Ramos (cell line): Measurements from ENCODE around the gene PNLIPRP2.

Experiments
- in situ Hi-C: fragments of 300-500 bp; cut with MboI; formaldehyde crosslinking; loops from one replicate; pipeline ENCODE4 v1.14.3; 2022; ENCODE audit warnings: low sequenced_read_pairs; ENCODE audit not compliant: unreplicated experiment

PNLIPRP2 gene

DNA sequence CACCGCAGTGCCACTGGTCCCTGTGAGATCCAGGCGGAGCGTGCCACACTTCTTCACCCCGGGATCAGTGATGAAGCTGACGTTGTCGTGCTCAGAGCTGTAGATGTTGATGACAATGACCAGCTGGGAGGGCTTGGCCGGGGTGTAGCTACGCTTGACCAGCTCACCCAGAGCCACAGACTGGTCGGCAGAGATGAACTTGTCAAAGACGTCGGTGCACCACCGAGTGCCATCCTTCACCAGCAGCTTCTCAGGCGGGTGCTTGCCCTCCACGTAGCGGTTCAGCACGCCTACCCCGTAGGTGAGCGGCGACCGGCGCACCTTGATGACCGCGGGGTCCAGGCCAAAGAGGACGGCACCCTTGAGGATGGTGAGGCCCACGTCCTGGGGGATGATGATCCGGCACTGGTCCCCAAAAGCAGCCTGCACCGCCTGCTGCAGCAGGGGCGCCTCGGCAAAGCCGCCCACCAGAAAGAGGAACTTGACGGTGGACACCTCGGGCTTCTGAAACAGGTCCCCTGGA is 54.2 kb downstream of the PNLIPRP2 start:
- in situ Hi-C loops: loop anchor here (25.0 kb wide), 1 partner anchor 487 kb away; no protein-coding TSS in a partner anchor

DNA sequence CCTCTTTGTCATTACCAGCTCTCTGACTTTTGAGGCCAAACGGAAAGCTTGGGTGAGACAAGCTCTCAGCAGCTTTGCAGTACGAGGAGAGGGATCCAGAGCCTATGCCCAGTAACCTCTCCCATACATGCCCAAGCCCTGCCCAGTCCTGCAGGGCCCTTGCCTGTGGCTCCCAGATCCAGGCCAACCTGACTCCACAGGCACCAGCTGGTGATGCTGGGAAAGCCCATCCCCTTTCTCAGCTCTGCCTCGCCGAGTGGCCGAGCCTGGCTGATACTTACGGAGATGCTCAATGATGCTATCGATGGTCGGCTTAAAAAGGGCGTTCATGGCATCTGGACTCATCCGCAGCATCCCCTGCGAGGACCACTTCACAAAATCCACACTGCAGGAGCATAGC is 55.4 kb downstream of the PNLIPRP2 start:
- in situ Hi-C loops: loop anchor here (25.0 kb wide), 1 partner anchor 486 kb away; no protein-coding TSS in a partner anchor

DNA sequence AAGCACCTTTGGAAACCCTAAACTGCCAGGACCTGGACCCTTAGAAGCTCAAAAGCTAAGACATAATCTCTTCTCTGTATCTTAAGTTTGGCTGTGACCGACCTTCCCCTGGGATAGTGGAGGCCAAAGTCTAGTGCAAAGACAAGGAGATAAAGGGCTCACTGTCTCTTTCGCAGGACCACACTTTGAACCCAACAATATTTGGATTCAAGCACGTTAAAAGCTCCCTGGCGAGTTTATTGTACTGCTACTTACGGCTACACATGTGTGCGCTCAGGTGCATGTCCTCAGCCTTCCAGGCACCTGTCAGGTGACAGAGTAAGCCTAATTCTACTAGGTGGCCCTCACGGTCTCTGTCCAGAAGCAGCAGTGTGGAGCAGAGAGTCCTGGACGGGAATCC is 55.9 kb downstream of the PNLIPRP2 start:
- in situ Hi-C loops: loop anchor here (25.0 kb wide), 1 partner anchor 486 kb away; no protein-coding TSS in a partner anchor

DNA sequence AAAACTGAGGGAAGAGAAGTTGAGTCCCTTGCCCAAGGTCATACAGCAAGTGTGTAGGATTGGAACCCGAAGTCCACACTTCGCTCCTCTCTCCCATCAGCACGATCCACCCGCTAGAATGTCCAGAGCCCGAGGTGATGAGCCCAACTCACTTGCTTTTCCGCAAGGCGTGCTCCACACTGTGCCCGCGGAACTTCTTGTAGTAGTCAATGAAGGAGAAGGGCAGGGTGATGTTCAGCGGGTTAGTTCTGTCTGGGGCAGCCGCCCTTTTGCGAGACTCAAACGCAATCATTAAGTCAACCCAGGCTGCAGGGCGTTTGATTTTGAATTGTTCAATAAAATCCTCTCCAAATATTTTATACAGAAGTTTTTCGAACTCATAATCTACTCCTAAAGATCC is 58.6 kb downstream of the PNLIPRP2 start:
- in situ Hi-C loops: loop anchor here (25.0 kb wide), 1 partner anchor 483 kb away; no protein-coding TSS in a partner anchor

DNA sequence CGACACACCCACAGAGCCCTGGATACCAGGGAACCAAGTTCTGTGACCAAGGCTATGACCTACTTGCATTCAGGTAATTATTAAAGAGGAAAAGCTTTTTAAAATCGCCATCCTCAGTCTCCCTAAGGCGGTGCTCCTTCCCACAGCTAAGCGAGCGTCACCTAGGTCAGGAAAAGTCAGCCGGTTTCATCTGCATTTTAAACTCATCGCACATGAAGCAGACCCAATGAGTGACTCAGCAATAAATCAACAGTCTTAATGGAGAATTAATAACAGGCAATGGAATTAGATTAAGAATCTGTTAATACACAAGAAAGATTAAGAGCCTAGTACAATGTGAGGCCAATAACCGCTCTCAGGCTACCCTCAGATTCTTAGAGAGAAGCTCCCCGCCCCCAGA is 62.4 kb downstream of the PNLIPRP2 start:
- in situ Hi-C loops: loop anchor here (25.0 kb wide), 1 partner anchor 479 kb away; no protein-coding TSS in a partner anchor

DNA sequence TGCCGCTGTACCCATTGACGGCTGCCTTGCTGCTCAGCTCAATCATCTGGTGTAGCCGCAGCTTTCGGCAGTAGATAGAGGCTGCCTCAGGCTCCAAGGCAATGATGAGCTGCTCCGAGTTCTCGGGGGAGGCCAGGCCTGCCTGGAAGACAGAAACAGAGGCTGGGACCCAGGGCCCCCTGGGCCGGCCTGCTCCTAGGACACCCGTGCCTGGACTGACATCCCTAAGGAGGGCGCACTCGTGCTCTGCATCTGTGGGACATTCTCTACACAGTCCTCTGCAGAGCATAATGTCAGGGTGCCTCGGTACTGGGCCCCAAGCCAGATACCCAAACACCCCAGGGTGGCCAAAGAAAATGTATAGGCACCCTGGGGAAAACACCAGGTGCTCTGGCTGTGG is 63.1 kb downstream of the PNLIPRP2 start:
- in situ Hi-C loops: loop anchor here (25.0 kb wide), 1 partner anchor 478 kb away; no protein-coding TSS in a partner anchor

DNA sequence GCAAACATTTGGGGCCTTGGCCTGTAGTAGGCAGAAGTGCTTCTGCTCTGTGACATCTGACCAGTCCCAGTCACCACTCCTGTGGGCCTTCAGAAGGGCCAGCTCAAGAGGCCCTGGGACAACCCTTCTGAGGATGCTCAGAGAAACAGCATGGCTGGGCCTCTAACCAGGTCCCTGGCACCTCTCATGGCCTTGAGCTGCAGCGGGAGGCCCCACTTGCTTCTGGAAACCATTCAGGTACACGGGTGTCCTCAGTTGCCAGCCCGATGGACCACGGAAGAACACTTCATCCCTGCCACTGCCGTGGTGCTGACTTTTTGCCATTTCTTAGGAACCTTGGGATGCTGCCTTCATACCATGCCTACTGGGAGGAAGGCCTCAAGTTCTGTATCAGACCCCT is 64.0 kb downstream of the PNLIPRP2 start:
- in situ Hi-C loops: loop anchor here (25.0 kb wide), 1 partner anchor 478 kb away; no protein-coding TSS in a partner anchor

DNA sequence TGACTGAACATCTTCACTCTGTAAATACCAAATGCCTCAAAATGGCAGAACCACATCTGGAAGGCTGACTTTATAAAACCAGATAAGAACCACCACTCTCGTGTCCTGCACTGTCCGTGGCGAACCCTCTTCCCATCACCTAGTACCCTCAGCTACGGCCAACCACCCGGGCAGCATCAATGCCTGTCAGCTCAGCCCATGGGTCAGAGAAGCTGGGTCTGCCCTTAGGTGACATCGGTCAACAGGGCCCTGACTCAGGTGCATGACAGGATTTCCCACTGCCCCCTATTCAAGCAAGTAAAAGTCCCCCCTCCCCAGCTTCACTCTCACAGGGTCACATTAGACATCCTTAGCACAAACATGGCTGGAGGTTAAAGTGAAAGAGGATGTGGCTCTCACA is 65.1 kb downstream of the PNLIPRP2 start:
- in situ Hi-C loops: loop anchor here (25.0 kb wide), 1 partner anchor 476 kb away; no protein-coding TSS in a partner anchor

DNA sequence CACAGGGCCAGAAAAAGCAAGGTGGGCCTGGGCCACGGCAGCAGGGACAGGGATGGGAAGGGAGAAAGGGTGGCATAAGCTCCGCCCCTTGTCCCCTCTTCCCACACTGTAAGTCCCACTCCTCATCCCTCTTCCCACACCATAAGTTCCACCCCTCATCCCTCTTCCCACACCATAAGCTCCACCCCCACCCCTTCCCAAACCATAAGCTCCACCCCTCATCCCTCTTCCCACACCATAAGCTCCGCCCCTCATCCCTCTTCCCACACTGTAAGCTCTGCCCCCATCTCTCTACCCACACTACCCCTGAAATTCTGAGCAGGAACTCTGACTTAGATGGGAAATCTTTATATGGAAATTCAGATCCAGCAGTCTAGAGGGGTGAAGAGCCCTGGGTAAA is 65.9 kb downstream of the PNLIPRP2 start:
- in situ Hi-C loops: loop anchor here (25.0 kb wide), 1 partner anchor 476 kb away; no protein-coding TSS in a partner anchor

DNA sequence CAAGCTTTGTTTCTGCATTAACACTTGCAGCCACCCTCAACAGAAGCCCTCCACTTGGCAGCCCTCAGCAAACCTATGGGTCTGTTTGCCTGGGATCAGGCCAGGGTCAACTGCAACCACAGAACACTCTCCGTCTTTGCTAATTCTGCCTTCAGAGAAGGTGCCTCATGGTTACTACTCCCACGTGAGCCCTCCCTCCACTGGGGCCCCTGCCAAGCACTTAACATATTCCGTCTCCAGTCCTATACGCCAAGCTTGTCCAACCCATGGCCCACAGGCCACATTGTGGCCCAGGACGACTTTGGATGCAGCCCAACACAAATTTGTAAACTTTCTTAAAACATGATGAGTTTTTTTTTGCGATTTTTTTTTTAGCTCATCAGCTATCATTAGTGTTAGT is 66.9 kb downstream of the PNLIPRP2 start:
- in situ Hi-C loops: loop anchor here (25.0 kb wide), 1 partner anchor 475 kb away; no protein-coding TSS in a partner anchor

DNA sequence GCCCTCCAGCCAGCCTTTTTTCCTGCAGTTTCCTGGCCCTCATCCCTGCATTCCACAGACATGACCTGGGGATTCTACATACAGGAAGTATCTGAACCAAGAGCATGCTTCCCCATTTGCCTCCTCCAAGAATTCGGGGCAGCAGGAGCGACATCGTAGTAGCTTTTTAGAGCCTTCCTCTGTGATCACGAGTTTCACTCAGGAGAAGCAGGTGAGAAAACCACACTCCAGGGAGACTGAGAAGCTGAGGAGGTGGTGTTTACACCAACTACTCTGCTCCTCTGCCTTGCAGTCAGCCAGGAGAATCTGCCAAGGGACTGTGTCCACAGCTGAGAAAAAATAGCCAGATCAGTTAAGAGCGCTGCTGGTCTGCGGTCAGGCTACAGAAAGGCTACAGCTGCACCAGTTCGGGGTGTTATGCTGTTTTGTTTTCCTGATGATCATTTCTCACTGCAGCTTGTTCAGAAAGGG is 67.5 kb downstream of the PNLIPRP2 start:
- in situ Hi-C loops: loop anchor here (25.0 kb wide), 1 partner anchor 474 kb away; no protein-coding TSS in a partner anchor

DNA sequence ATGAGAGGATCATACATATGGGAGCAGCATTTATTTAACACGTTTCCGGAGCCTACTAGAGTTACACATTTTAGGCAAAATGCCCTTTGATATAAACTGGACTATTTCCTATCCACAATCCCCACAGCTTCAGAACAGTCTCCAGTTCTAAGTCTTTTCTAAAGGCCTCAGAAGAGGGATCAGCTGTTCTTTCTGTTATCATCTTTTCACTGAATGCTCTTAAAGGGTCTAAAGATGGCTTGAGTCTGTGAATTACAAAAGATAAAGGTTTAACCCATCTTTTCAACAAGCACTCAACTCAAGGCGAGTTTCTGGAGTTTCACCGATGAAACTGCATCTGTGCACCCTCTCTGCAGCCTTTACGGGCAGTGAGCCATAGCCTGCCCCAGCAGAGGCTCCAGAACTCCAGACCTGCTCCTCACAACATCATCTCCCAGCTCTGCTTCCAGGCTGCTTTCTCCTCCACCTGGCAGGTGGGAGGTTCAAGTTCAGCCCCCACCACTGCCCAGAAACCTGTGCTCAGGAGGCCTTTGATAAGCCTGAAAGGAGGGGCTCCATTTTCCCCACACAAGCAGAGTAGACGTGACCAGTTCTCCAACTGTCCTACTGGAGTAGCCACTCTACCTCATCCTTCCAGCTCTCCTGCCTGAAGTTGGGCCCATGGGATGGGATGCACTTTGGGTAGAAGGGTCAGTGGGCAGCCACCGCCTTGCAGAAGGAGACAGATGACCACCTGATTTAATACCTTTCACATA is 68.2 kb downstream of the PNLIPRP2 start:
- in situ Hi-C loops: loop anchor here (25.0 kb wide), 1 partner anchor 473 kb away; no protein-coding TSS in a partner anchor

DNA sequence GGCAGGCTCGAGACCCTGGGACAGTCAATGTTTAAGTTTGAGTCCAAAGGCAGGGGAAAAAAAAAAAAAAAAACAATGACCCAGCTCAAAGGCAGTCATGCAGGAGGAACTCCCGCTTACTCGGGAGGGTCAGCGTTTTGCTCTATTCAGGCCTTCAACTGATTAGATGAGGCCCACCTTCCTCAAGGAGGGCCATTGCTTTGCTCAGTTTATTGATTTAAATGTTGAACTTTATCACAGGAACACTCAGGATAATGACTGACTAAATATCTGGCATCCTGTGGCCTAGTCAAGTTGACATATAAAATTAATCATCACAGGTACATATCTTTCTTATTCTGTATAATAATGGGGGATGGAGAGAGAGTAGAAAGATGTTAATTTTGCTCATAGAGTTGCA is 69.0 kb downstream of the PNLIPRP2 start:
- in situ Hi-C loops: loop anchor here (25.0 kb wide), 1 partner anchor 473 kb away; no protein-coding TSS in a partner anchor

DNA sequence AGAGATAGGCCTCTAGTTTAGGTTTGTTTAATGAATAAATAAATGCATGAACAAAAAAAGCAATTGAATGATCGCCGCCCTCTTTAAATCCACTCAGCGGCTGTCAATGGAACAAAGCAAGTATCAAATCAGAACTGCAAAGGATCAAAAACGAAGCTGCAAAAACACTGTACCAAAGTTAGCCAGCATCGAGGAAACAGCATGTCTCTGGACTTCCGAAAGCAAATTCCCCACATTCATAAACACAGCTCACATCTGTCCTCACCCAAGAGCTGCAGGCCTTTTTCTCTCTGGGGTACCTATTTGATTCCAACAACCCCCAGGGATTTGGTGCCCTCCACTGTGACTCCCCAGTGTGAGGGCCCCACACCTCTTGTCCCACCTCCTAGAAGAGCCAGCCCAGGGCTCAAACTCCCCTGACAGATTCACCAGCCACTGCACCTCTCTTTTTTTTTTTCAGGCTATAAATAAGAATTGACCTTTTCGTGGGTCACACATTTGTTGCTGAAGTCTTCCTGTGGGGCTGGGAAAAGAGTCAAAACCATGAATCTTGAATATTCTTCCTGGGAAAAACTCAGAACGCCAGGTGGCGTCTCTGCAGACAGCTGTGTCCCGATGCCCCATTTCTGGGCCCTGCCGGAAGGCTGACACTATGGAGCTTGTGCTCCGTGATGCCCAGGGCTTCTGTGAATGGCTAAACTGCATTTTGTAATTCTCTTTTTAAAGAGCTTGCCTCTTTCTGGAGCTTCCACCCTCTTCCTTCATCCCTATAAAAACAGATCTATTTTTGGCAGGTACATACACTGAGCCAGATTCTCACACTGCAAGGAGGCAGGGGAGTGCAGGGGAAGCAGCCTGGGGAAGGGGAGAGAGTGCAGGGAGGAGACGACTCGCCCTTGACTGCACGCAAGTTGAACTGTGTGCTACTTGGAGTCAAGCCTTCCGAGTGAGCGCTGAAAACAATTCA is 69.9 kb downstream of the PNLIPRP2 start:
- in situ Hi-C loops: loop anchor here (25.0 kb wide), 1 partner anchor 472 kb away; no protein-coding TSS in a partner anchor

DNA sequence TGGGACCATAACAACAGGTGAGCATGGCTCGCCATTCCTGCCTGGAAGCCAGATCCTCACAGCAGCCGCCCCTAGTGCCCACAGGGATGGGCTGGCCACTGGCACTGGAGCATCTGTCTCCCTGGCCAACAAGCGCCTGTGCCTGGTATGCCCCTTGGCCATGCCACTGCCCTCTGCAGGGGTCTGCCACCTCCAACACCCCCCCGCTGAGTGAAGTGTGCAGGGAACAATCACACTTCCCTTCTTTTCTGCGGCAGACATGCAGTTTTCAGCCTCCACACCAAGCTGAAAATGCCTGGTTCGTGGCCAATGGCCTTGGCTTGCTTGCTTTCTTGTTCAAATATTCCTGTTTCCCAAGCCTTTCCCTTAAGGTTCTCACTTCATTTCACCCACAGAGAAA is 70.9 kb downstream of the PNLIPRP2 start:
- in situ Hi-C loops: loop anchor here (25.0 kb wide), 1 partner anchor 471 kb away; no protein-coding TSS in a partner anchor

DNA sequence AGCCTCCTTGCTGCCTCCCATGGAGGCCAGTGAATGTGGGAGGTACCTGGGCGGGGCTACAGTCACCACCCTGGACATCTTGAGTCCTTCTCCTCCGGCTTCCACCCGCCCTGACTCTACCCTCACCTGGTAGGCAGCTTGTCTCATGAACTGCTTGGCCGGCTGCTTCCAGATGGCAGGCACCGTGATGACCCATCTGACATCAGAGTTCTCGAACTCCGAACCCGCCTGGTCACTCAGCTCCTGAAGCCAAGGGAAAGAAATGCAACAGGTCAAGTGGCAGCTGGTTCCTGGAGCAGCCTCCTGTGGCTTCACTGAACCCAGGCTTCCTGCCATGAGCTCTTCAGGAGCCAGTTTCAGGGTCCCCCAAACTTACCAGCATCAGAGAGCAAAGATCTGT is 71.5 kb downstream of the PNLIPRP2 start:
- in situ Hi-C loops: loop anchor here (25.0 kb wide), 1 partner anchor 470 kb away; no protein-coding TSS in a partner anchor

DNA sequence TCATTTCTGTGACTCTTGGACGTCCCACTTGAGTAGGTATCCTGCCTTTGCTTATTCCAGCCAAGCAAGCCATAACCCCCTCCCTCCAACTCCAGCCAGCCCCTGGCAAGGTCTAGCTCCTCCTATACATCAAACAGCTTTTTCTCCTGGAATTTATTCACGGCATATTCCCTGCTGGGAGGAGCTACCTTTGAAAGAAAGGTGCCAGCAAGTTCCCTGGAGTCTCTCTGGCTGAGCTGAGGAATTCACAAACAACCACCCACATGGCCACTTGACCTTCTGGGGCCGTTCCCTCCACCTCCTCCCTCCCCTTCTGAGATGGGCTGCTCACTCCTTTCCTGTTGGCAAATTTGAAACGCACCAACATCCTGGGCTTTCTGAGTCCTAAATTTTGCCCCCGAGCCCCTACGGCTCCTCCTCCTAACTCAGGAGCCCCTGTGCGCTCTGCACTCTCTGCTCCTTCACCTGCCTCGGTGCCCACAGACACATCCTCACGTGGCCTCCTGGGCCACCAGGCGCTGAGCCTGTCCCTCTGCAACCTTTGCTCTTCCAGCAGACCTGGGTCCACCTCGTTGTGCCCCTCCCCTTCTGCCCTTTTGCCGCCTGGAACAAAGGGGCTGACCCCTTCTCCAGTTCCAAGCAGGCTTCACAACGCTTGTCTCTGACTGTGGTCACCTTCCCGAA is 73.6 kb downstream of the PNLIPRP2 start:
- in situ Hi-C loops: loop anchor here (25.0 kb wide), 1 partner anchor 468 kb away; no protein-coding TSS in a partner anchor
